NT2/D1 (cell line): ENCODE data around the gene TSPAN5.

Source experiments
- SUZ12 ChIP-seq: IDR thresholded peaks from 2 replicates; pipeline ENCODE4 v1.6.1; 2011; ENCODE audit not compliant: insufficient read length, insufficient read depth; ENCODE audit errors: extremely low read depth
- ZNF274 ChIP-seq: IDR thresholded peaks from 2 replicates; pipeline ENCODE4 v1.6.1; 2011; ENCODE audit warnings: mild to moderate bottlenecking, low read depth, low read length

DNA sequence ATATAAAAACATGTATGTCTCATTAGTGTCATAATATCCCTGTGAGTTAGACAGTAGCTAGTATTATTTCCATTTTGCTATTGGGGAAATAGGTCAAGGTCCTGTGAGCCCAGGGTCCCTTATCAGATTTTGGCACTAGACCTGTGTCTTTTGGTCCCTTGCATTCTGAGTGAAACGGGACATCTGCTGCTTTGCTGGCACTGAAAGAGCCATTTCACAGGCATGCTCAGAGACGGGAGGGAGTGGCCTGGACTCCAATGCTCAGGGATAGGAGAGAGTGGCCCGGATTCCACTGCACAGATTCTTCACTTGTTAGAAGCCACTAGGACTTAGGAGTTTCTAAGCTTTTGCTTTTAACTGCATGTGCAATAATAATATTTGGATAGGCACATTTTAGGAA lies 177.2 kb downstream of the TSPAN5 start:
- no peak for TF ChIP-seq ZNF274
- TF ChIP-seq SUZ12: no peak
